Gastroesophageal sphincter (tissue), 4 donors: ENCODE measurements around the gene JMJD8. TPM values are rescaled to one million over a fixed set of nuclear protein-coding genes. Genes with fewer than 3 reads are reported as not detected.

Experiments
- ATAC-seq: fragments of 150-250 bp; one replicate; pipeline ENCODE4 v1.9.1; 2016; ENCODE audit warnings: mild to moderate bottlenecking, moderate library complexity
- H3K27ac ChIP-seq, 4 donors: fragments of 200-600 bp; sonication (generic) in 3 of 4; 1 replicate in 3 of 4; 2 replicates in 1 of 4; pipeline ENCODE4 v1.5.1; 2016 to 2019
- H3K27me3 ChIP-seq: fragments of 200-600 bp; sonication (generic); one replicate; pipeline ENCODE4 v1.5.1; 2019
- H3K36me3 ChIP-seq, 2 donors: fragments of 200-600 bp; sonication (generic); one replicate each; pipeline ENCODE4 v1.5.1; 2019; ENCODE audit warnings: control low read depth in 1 of 2
- H3K4me1 ChIP-seq, 3 donors: fragments of 200-600 bp; sonication (generic); 1 replicate in 2 of 3; 2 replicates in 1 of 3; pipeline ENCODE4 v1.5.1; 2016 to 2019; ENCODE audit warnings: control low read depth in 2 of 3
- H3K4me3 ChIP-seq, 2 donors: fragments of 200-600 bp; sonication (generic); one replicate each; pipeline ENCODE4 v1.5.1; 2019; ENCODE audit warnings: mild to moderate bottlenecking in 1 of 2, moderate library complexity in 1 of 2
- H3K9me3 ChIP-seq, 3 donors: fragments of 200-600 bp; sonication (generic); one replicate each; pipeline ENCODE4 v1.5.1; 2017 to 2019; ENCODE audit warnings: control low read depth in 2 of 3
- EP300 ChIP-seq: sonication (generic); formaldehyde crosslinking; IDR thresholded peaks from one replicate; pipeline ENCODE4 v1.6.1; 2017; ENCODE audit warnings: antibody characterized with exemption, mild to moderate bottlenecking
- POLR2A ChIP-seq, 2 donors: fragments of 450-650 bp; IDR thresholded peaks; one replicate each; pipeline ENCODE4 v1.6.1; 2017; ENCODE audit warnings: antibody characterized with exemption in 2 of 2, mild to moderate bottlenecking in 2 of 2, moderate library complexity in 1 of 2
- POLR2AphosphoS5 ChIP-seq: sonication (generic); formaldehyde crosslinking; IDR thresholded peaks from one replicate; pipeline ENCODE4 v1.6.1; 2017; ENCODE audit warnings: antibody characterized with exemption
- WGBS, 2 donors: methylation state at CpG; one replicate each; pipeline ENCODE4 v1.1.5; 2018; ENCODE audit warnings: low coverage in 1 of 2; 5-methylcytosine and 5-hydroxymethylcytosine counted together
- total RNA-seq, 4 donors: library from RNA; depleted of rRNA; stranded (reverse); fragments of >200 nt; gene quantifications; one replicate each; pipeline ENCODE4 v1.1.0, GENCODE V29; 2016
- TF ChIP-seq, protein P1 (sequence below), 4 experiments: fragments of 200-600 bp in 2 of 4; fragments of 450-650 bp in 2 of 4; sonication (generic) in 1 of 4; IDR thresholded peaks; one replicate each; pipeline ENCODE4 v1.5.1; 2017 to 2019; ENCODE audit warnings: antibody characterized with exemption in 4 of 4, mild to moderate bottlenecking in 2 of 4, moderate library complexity in 2 of 4

The JMJD8 gene
- total RNA-seq, 4 donors from 2014 or later: 70.2 to 109 (median 90.5) TPM

DNA sequence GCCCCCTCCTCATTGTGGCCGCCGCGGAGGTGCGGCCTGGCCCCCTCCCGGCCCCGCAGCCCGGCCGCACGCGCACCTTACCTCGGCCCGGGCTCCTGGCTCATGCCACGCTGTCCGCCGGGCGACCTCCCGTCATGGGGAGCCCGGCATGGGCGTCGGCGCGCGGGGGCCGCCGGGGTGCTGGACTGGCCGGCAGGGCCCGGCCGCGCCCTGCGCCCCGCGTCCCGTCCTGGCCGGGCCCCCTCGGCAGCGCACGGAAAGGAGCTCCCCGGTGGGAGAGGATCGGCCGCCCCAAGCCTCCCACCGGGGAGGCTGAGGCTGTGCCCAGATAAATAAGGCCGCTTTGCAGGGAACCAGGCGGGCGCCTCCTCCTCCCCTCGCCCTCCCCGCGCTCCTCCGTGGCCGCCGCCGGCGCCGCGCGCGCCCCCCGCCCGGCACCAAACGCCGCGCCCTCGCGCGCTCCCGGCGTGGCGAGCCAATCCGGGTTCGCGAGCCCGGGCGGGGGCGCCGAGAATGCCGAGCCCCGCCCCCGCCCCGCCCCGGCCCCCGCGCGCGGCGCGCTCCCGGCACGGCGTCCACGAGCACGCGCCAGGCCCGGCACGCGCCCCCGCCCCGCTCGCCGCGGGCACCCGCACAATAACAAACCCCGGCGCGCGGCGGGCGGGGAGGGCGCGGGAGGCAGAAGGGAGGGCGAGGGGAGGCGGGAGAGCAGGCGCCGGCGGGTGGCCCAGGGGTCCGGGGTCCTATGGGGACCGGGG, 21.5 kb upstream of the JMJD8 start, which contains the start of gene FBXL16:
Gene FBXL16, minus strand, starts transcription at position 371 of the 758 bp plus-strand sequence. CDS start 8,396 bp downstream, outside the sequence.
- ATAC-seq: no peak
- no peak within 1 kb of the TSS for H3K27ac ChIP-seq
- TF ChIP-seq, protein P1, sequence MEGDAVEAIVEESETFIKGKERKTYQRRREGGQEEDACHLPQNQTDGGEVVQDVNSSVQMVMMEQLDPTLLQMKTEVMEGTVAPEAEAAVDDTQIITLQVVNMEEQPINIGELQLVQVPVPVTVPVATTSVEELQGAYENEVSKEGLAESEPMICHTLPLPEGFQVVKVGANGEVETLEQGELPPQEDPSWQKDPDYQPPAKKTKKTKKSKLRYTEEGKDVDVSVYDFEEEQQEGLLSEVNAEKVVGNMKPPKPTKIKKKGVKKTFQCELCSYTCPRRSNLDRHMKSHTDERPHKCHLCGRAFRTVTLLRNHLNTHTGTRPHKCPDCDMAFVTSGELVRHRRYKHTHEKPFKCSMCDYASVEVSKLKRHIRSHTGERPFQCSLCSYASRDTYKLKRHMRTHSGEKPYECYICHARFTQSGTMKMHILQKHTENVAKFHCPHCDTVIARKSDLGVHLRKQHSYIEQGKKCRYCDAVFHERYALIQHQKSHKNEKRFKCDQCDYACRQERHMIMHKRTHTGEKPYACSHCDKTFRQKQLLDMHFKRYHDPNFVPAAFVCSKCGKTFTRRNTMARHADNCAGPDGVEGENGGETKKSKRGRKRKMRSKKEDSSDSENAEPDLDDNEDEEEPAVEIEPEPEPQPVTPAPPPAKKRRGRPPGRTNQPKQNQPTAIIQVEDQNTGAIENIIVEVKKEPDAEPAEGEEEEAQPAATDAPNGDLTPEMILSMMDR (IDR thresholded peaks at IDR 0.05): no peak
- TF ChIP-seq POLR2AphosphoS5: no peak
- no peak for TF ChIP-seq POLR2A (IDR thresholded peaks at IDR 0.05)
- TF ChIP-seq EP300: no peak
- H3K4me3 ChIP-seq: peak within 1 kb of the TSS in 1 of 2 donors; percentile 28
- no peaks in the 10 kb centered on the region for H3K9me3 ChIP-seq
- no CpG with 5 or more reads among the region's 115 CpGs for WGBS, 2 donors
- peaks cover 100% of the 10 kb centered on the region for H3K27me3 ChIP-seq
- H3K4me1 ChIP-seq: peaks cover 0 to 39% (median 10%) of the 10 kb centered on the region in 3 donors
- no peaks in the 10 kb centered on the region for H3K36me3 ChIP-seq

DNA sequence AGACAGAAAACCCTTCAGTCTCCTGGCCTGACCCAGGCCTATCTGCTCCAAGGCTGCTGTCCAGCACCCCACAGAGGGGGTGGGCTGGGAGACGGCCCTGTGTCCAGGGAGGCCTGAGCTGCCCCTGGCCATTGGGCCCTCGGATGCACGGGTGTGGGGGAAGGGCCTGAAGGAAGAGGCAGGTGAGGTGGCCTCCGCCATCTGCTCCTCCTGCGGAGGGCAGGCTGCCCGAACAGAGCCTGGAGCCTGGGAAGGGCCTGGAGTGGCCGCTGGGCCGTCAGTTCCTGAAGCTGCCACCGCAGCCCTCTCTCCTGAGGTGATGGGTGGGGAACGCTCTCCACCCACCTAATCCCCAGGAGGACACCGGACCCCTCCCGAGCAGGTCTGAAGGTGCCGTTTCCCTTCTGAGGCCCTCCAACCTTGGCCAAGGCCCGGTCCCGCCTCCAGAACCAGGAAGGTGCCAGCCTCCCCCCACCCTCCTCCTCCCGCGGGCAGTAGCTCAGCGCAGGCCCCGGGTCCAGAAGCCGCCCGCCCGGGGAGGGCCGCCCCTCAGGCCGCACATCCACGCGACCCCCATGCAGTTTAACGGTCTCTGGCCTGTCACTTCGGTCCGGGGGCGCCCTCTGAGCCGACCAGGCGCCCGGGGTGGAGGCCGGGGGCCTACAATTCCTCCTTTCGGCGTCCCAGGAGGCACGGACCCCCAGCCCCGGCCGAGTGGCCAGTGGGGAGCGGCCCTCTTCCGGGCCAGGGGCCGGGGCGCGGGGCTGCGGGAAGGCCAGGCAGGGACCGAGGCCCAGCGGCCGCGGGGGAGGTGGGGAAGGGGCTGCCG, 20.6 kb upstream of the JMJD8 start:
- Histone ChIP-seq H3K36me3 (no peaks in the 10 kb centered on the region), H3K4me1 (peaks cover 0 to 37% (median 9%) of the 10 kb centered on the region in 3 donors), H3K9me3 (no peaks in the 10 kb centered on the region), H3K27me3 (peaks cover 100% of the 10 kb centered on the region), H3K4me3 (peak overlapping the region in 1 of 2 donors; percentile 28), H3K27ac (no peak overlapping the region)
- TF ChIP-seq EP300 (no peak), POLR2A (IDR thresholded peaks at IDR 0.05) (no peak), POLR2AphosphoS5 (no peak)
- TF ChIP-seq, protein P1 (IDR thresholded peaks at IDR 0.05): no peak
- no peak for ATAC-seq
- 32% methylated on average over 5 of the region's 50 CpGs; no CpG with 5 or more reads in 1 of the 2 donors for WGBS, 2 donors

DNA sequence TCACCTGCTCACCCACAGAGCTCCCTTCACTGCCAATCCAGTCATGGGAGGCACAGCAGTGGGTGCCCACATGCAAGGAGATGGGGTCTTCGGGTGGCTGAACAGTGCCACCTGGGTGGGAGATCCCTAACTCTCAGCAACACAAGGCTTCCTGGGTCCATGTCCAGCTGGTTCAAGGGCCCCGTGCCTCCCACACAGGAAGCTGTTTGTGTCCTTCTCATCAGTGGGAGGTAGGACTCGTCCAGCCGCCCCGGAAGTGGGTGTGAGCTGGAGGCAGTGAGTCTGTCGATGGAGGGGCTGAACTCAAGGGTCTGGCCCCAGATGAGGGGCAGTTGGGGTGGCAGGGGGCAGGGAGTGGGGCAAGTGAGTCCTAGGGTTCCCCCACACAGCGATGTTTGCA, 19.9 kb upstream of the JMJD8 start:
- TF ChIP-seq POLR2A (IDR thresholded peaks at IDR 0.05) (no peak), EP300 (no peak), POLR2AphosphoS5 (no peak)
- TF ChIP-seq, protein P1 (IDR thresholded peaks at IDR 0.05): no peak

DNA sequence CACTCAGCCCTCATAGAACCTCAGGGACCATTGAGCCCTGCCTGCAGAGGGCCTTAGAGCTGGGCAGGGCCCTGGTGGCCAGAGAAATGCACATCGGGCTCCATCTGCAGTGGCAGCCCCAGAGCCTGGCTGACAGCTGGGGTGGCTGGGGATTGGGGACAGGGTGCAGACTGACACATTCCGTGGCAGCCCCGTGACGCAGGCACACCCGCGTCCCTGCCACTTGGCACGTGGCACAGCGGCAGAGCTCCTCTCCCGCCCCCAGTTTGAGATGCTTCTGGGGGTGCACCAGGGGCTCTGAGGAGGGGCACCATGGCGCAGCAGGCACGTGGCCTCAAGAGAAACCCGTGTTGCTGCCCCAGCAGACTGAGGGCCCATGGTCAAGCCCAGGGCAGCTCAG, 19.3 kb upstream of the JMJD8 start:
- ATAC-seq: no peak
- TF ChIP-seq EP300: no peak
- no peak for TF ChIP-seq POLR2AphosphoS5
- TF ChIP-seq, protein P1 (IDR thresholded peaks at IDR 0.05): no peak
- no peak for TF ChIP-seq POLR2A (IDR thresholded peaks at IDR 0.05)
- Histone ChIP-seq H3K4me3 (no peak overlapping the region), H3K9me3 (no peaks in the 10 kb centered on the region), H3K4me1 (peaks cover 0 to 32% (median 7%) of the 10 kb centered on the region in 3 donors), H3K27me3 (peaks cover 100% of the 10 kb centered on the region), H3K36me3 (no peaks in the 10 kb centered on the region), H3K27ac (no peak overlapping the region)
- 100% methylated on average over 1 of the region's 12 CpGs; no CpG with 5 or more reads in 1 of the 2 donors for WGBS, 2 donors

More for the DNA sequence above, 19.9 kb upstream of the JMJD8 start:
- Histone ChIP-seq H3K4me1 (peaks cover 0 to 32% (median 7%) of the 10 kb centered on the region in 3 donors), H3K27ac (no peak overlapping the region), H3K36me3 (no peaks in the 10 kb centered on the region), H3K9me3 (no peaks in the 10 kb centered on the region), H3K4me3 (no peak overlapping the region), H3K27me3 (peaks cover 100% of the 10 kb centered on the region)
- no peak for ATAC-seq
- WGBS, 2 donors: no CpG with 5 or more reads among the region's 7 CpGs
